SK-N-SH treated with all-trans-retinoic acid at 6 μM for 48 hours (cell line): ENCODE results near the gene KRTAP4-8.

Experiments
- ATAC-seq: fragments of 200-7000 bp; cut with Tn5 transposase; 3 replicates; pipeline ENCODE4 v1.9.1; 2020; ENCODE audit warnings: mild to moderate bottlenecking, moderate library complexity
- ARNTL ChIP-seq: fragments of 450-650 bp; formaldehyde crosslinking; IDR thresholded peaks from 2 replicates; pipeline ENCODE4 v1.5.0; 2020; ENCODE audit warnings: low read depth, mild to moderate bottlenecking, moderate library complexity, borderline replicate concordance
- BACH2 ChIP-seq: fragments of 250-450 bp; sonication (Bioruptor Pico); IDR thresholded peaks from 2 replicates; pipeline ENCODE4 v1.9.0; 2021; ENCODE audit warnings: mild to moderate bottlenecking, borderline replicate concordance
- CREB5 ChIP-seq: fragments of 250-450 bp; sonication (Bioruptor Pico); IDR thresholded peaks from 2 replicates; pipeline ENCODE4 v1.5.1; 2020; ENCODE audit warnings: low read depth, mild to moderate bottlenecking, moderate library complexity
- CSDC2 ChIP-seq: fragments of 250-450 bp; sonication (Bioruptor Pico); IDR thresholded peaks from 2 replicates; pipeline ENCODE4 v1.5.0; 2020; ENCODE audit warnings: mild to moderate bottlenecking, moderate library complexity
- ESRRG ChIP-seq: fragments of 250-450 bp; sonication (Bioruptor Pico); IDR thresholded peaks from 2 replicates; pipeline ENCODE4 v1.6.1; 2021; ENCODE audit warnings: mild to moderate bottlenecking
- GLIS3 ChIP-seq: fragments of 250-450 bp; sonication (Bioruptor Pico); IDR thresholded peaks from 2 replicates; pipeline ENCODE4 v1.5.0; 2020; ENCODE audit warnings: mild to moderate bottlenecking, moderate library complexity
- ISL1 ChIP-seq: fragments of 250-450 bp; sonication (Bioruptor Pico); IDR thresholded peaks from 2 replicates; pipeline ENCODE4 v2.1.2; 2022; ENCODE audit warnings: mild to moderate bottlenecking, moderate library complexity
- OSR1 ChIP-seq: fragments of 250-450 bp; sonication (Bioruptor Pico); IDR thresholded peaks from 2 replicates; pipeline ENCODE4 v1.8.0; 2022; ENCODE audit warnings: moderate library complexity, mild to moderate bottlenecking, inconsistent platforms
- PATZ1 ChIP-seq: fragments of 250-450 bp; sonication (Bioruptor Pico); IDR thresholded peaks from 2 replicates; pipeline ENCODE4 v1.8.0; 2020; ENCODE audit warnings: mild to moderate bottlenecking, moderate library complexity, borderline replicate concordance
- PPARA ChIP-seq: fragments of 250-450 bp; sonication (Bioruptor Pico); IDR thresholded peaks from 2 replicates; pipeline ENCODE4 v1.5.0; 2020; ENCODE audit warnings: mild to moderate bottlenecking, borderline replicate concordance
- RARB ChIP-seq: fragments of 250-450 bp; sonication (Bioruptor Pico); IDR thresholded peaks from 2 replicates; pipeline ENCODE4 v1.8.0; 2021; ENCODE audit warnings: mild to moderate bottlenecking, moderate library complexity
- SNAI2 ChIP-seq: fragments of 250-450 bp; sonication (Bioruptor Pico); IDR thresholded peaks from 2 replicates; pipeline ENCODE4 v1.5.0; 2020; ENCODE audit warnings: mild to moderate bottlenecking, moderate library complexity
- TCF4 ChIP-seq: fragments of 250-450 bp; sonication (Bioruptor Pico); IDR thresholded peaks from 2 replicates; pipeline ENCODE4 v1.8.0; 2021; ENCODE audit warnings: mild to moderate bottlenecking, moderate library complexity, borderline replicate concordance
- TOX ChIP-seq: fragments of 250-450 bp; sonication (Bioruptor Pico); IDR thresholded peaks from 2 replicates; pipeline ENCODE4 v1.8.0; 2021; ENCODE audit warnings: mild to moderate bottlenecking, moderate library complexity, borderline replicate concordance
- ZC3H10 ChIP-seq: fragments of 250-450 bp; sonication (Bioruptor Pico); IDR thresholded peaks from 2 replicates; pipeline ENCODE4 v1.5.1; 2021; ENCODE audit warnings: mild to moderate bottlenecking, moderate library complexity
- ZFP3 ChIP-seq: fragments of 250-450 bp; sonication (Bioruptor Pico); IDR thresholded peaks from 2 replicates; pipeline ENCODE4 v1.5.0; 2020; ENCODE audit warnings: mild to moderate bottlenecking, moderate library complexity
- ZFP30 ChIP-seq: fragments of 450-650 bp; formaldehyde crosslinking; IDR thresholded peaks from 2 replicates; pipeline ENCODE4 v1.5.0; 2022; ENCODE audit warnings: mild to moderate bottlenecking, moderate library complexity
- ZNF565 ChIP-seq: fragments of 450-650 bp; formaldehyde crosslinking; conservative IDR thresholded peaks from 2 replicates; pipeline ENCODE4 v1.5.0; 2020; ENCODE audit warnings: low read depth, mild to moderate bottlenecking, moderate library complexity
- ZNF70 ChIP-seq: fragments of 450-650 bp; formaldehyde crosslinking; IDR thresholded peaks from 2 replicates; pipeline ENCODE4 v1.5.0; 2020; ENCODE audit warnings: mild to moderate bottlenecking, moderate library complexity
- ZNF8 ChIP-seq: fragments of 450-650 bp; formaldehyde crosslinking; IDR thresholded peaks from 2 replicates; pipeline ENCODE4 v1.5.0; 2020; ENCODE audit warnings: mild to moderate bottlenecking, moderate library complexity
- TF ChIP-seq, protein P1 (sequence below): fragments of 250-450 bp; sonication (Bioruptor Pico); IDR thresholded peaks from 2 replicates; pipeline ENCODE4 v1.5.0; 2020; ENCODE audit warnings: mild to moderate bottlenecking, moderate library complexity
- TF ChIP-seq, protein P2 (sequence below): fragments of 250-450 bp; sonication (Bioruptor Pico); IDR thresholded peaks from 2 replicates; pipeline ENCODE4 v1.8.0; 2021; ENCODE audit warnings: low read depth, mild to moderate bottlenecking, moderate library complexity, borderline replicate concordance

Gene KRTAP4-8

GRCh38 chr17:41082626-41083025 is 15.3 kb downstream of the KRTAP4-8 start (continued):
- TF ChIP-seq, protein P1, sequence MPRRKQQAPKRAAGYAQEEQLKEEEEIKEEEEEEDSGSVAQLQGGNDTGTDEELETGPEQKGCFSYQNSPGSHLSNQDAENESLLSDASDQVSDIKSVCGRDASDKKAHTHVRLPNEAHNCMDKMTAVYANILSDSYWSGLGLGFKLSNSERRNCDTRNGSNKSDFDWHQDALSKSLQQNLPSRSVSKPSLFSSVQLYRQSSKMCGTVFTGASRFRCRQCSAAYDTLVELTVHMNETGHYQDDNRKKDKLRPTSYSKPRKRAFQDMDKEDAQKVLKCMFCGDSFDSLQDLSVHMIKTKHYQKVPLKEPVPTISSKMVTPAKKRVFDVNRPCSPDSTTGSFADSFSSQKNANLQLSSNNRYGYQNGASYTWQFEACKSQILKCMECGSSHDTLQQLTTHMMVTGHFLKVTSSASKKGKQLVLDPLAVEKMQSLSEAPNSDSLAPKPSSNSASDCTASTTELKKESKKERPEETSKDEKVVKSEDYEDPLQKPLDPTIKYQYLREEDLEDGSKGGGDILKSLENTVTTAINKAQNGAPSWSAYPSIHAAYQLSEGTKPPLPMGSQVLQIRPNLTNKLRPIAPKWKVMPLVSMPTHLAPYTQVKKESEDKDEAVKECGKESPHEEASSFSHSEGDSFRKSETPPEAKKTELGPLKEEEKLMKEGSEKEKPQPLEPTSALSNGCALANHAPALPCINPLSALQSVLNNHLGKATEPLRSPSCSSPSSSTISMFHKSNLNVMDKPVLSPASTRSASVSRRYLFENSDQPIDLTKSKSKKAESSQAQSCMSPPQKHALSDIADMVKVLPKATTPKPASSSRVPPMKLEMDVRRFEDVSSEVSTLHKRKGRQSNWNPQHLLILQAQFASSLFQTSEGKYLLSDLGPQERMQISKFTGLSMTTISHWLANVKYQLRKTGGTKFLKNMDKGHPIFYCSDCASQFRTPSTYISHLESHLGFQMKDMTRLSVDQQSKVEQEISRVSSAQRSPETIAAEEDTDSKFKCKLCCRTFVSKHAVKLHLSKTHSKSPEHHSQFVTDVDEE (CRISPR knock-in tag) = no peak
- TF ChIP-seq ESRRG (CRISPR knock-in tag) = no peak
- TF ChIP-seq, all 23 proteins: peak for 0

DNA sequence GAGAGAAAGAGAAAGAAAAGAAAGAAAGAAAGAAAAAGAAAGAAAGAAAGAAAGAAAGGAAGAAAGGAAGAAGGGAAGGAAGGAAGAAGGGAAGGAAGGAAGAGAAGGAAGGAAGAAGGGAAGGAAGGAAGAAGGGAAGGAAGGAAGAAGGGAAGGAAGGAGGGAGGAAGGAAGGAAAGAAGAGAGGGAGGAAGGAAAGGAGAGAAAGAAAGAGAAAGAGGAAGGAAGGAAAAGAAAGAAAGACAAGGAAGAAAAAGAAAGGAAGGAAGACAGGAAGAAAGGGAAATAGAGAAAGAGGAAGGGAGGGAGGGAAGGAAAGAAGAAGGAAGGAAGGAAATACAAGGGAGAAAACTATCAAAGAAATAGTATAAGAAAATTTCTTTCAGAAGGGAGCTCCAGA is 21.2 kb downstream of the KRTAP4-8 start:
- no peak for ATAC-seq
- TF ChIP-seq ZFP30 (CRISPR knock-in tag) (no peak), CSDC2 (CRISPR knock-in tag) (no peak), CREB5 (CRISPR knock-in tag) (no peak), RARB (no peak), TCF4 (CRISPR knock-in tag) (no peak), ZNF8 (CRISPR knock-in tag) (no peak), ZFP3 (no peak)
- TF ChIP-seq, all 23 proteins: peak for 0

GRCh38 chr17:41073676-41074075 is 24.3 kb downstream of the KRTAP4-8 start:
- no peak for TF ChIP-seq OSR1 (CRISPR knock-in tag)
- no peak for TF ChIP-seq ISL1 (CRISPR knock-in tag)
- TF ChIP-seq, protein P2, sequence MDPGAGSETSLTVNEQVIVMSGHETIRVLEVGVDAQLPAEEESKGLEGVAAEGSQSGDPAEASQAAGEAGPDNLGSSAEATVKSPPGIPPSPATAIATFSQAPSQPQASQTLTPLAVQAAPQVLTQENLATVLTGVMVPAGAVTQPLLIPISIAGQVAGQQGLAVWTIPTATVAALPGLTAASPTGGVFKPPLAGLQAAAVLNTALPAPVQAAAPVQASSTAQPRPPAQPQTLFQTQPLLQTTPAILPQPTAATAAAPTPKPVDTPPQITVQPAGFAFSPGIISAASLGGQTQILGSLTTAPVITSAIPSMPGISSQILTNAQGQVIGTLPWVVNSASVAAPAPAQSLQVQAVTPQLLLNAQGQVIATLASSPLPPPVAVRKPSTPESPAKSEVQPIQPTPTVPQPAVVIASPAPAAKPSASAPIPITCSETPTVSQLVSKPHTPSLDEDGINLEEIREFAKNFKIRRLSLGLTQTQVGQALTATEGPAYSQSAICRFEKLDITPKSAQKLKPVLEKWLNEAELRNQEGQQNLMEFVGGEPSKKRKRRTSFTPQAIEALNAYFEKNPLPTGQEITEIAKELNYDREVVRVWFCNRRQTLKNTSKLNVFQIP = no peak
- no peak for TF ChIP-seq SNAI2
- TF ChIP-seq TOX (CRISPR knock-in tag) = no peak
- TF ChIP-seq, protein P1 (CRISPR knock-in tag) = no peak
- TF ChIP-seq ZC3H10 (CRISPR knock-in tag) = no peak
- TF ChIP-seq TCF4 (CRISPR knock-in tag) = no peak
- TF ChIP-seq ZFP3 = no peak
- no peak for TF ChIP-seq CSDC2 (CRISPR knock-in tag)
- TF ChIP-seq RARB = no peak
- TF ChIP-seq PATZ1 (CRISPR knock-in tag) = no peak
- TF ChIP-seq BACH2 (CRISPR knock-in tag) = no peak
- no peak for TF ChIP-seq ZNF70
- no peak for TF ChIP-seq GLIS3 (CRISPR knock-in tag)
- no peak for TF ChIP-seq ZNF565 (CRISPR knock-in tag)
- TF ChIP-seq PPARA = no peak
- no peak for TF ChIP-seq CREB5 (CRISPR knock-in tag)
- TF ChIP-seq ARNTL (CRISPR knock-in tag) = no peak
- no peak for ATAC-seq
